ENCODE measurements around the gene RABGAP1L.

RABGAP1L gene

GRCh38 chr1:174198202-174198601, 38.9 kb downstream of the RABGAP1L start (continued):
- TF ChIP-seq ZNF362 (tag by site-specific recombination; IDR thresholded peaks at IDR 0.05) (no peak), BCL6B (tag by site-specific recombination; IDR thresholded peaks at IDR 0.05) (no peak), ZEB2 (tag by site-specific recombination; IDR thresholded peaks at IDR 0.05) (no peak), ZNF768 (tag by site-specific recombination; IDR thresholded peaks at IDR 0.05) (no peak)
- TF ChIP-seq, protein P1, sequence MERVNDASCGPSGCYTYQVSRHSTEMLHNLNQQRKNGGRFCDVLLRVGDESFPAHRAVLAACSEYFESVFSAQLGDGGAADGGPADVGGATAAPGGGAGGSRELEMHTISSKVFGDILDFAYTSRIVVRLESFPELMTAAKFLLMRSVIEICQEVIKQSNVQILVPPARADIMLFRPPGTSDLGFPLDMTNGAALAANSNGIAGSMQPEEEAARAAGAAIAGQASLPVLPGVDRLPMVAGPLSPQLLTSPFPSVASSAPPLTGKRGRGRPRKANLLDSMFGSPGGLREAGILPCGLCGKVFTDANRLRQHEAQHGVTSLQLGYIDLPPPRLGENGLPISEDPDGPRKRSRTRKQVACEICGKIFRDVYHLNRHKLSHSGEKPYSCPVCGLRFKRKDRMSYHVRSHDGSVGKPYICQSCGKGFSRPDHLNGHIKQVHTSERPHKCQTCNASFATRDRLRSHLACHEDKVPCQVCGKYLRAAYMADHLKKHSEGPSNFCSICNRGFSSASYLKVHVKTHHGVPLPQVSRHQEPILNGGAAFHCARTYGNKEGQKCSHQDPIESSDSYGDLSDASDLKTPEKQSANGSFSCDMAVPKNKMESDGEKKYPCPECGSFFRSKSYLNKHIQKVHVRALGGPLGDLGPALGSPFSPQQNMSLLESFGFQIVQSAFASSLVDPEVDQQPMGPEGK (tag by site-specific recombination; IDR thresholded peaks at IDR 0.05): no peak
- TF ChIP-seq, protein P2, sequence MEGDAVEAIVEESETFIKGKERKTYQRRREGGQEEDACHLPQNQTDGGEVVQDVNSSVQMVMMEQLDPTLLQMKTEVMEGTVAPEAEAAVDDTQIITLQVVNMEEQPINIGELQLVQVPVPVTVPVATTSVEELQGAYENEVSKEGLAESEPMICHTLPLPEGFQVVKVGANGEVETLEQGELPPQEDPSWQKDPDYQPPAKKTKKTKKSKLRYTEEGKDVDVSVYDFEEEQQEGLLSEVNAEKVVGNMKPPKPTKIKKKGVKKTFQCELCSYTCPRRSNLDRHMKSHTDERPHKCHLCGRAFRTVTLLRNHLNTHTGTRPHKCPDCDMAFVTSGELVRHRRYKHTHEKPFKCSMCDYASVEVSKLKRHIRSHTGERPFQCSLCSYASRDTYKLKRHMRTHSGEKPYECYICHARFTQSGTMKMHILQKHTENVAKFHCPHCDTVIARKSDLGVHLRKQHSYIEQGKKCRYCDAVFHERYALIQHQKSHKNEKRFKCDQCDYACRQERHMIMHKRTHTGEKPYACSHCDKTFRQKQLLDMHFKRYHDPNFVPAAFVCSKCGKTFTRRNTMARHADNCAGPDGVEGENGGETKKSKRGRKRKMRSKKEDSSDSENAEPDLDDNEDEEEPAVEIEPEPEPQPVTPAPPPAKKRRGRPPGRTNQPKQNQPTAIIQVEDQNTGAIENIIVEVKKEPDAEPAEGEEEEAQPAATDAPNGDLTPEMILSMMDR (tag by site-specific recombination; IDR thresholded peaks at IDR 0.05): no peak
- TF ChIP-seq, protein P3, sequence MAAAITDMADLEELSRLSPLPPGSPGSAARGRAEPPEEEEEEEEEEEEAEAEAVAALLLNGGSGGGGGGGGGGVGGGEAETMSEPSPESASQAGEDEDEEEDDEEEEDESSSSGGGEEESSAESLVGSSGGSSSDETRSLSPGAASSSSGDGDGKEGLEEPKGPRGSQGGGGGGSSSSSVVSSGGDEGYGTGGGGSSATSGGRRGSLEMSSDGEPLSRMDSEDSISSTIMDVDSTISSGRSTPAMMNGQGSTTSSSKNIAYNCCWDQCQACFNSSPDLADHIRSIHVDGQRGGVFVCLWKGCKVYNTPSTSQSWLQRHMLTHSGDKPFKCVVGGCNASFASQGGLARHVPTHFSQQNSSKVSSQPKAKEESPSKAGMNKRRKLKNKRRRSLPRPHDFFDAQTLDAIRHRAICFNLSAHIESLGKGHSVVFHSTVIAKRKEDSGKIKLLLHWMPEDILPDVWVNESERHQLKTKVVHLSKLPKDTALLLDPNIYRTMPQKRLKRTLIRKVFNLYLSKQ (tag by site-specific recombination; IDR thresholded peaks at IDR 0.05; ENCODE audit: borderline replicate concordance): no peak
- TF ChIP-seq, protein P4, sequence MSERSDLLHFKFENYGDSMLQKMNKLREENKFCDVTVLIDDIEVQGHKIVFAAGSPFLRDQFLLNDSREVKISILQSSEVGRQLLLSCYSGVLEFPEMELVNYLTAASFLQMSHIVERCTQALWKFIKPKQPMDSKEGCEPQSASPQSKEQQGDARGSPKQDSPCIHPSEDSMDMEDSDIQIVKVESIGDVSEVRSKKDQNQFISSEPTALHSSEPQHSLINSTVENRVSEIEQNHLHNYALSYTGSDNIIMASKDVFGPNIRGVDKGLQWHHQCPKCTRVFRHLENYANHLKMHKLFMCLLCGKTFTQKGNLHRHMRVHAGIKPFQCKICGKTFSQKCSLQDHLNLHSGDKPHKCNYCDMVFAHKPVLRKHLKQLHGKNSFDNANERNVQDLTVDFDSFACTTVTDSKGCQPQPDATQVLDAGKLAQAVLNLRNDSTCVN (tag by site-specific recombination; optimal IDR thresholded peaks at IDR 0.05): no peak

DNA sequence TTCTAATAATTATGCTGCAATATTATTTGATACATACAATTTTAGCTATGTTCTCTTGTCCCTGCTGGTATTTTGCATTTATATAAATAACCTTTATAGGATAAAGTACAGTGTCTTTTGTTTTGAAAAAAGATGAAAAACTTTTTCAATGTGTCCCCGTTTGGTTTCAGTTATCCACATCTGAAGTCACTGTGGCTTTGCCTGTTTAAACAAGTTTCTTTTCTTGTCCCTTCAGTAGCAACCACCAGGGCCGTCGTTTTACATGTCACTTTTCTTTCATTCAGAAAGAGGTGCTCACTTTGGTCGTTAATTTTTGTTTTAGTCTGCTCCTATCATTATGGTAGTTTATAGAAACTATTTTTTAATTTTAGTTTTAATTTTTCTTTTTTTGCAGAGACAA, 41.4 kb downstream of the RABGAP1L start:
- POLR2A ChIA-PET: no interaction called here
- Histone ChIP-seq H3K9me3 (ENCODE audit: control insufficient read depth, insufficient read depth, low read depth, low read length) (no peaks in the 10 kb centered on the region), H3K27ac (ENCODE audit: extremely low read depth, low read depth, low read length) (no peak overlapping the region), H3K4me1 (ENCODE audit: control insufficient read depth, insufficient read depth, low read length) (no peaks in the 10 kb centered on the region), H3K36me3 (ENCODE audit: control insufficient read depth in 2 of 2, insufficient read depth in 1 of 2, low read length in 2 of 2) (no peaks in the 10 kb centered on the region), H3K4me3 (ENCODE audit: low read depth, low read length) (no peak overlapping the region)
- no peak for TF ChIP-seq SETDB1 (IDR thresholded peaks at IDR 0.05; ENCODE audit: insufficient read length, low read length)
- no peak for TF ChIP-seq PRDM1 (tag by site-specific recombination; IDR thresholded peaks at IDR 0.05)
- TF ChIP-seq ZNF670 (tag by site-specific recombination; IDR thresholded peaks at IDR 0.05; ENCODE audit: low read depth): no peak
- TF ChIP-seq ZNF169 (tag by site-specific recombination; IDR thresholded peaks at IDR 0.05): no peak
- no peak for TF ChIP-seq ZNF561 (tag by site-specific recombination; IDR thresholded peaks at IDR 0.05; ENCODE audit: borderline replicate concordance)
- CTCF ChIA-PET: no interaction called here

- Histone ChIP-seq H3K36me3 (ENCODE audit: control insufficient read depth in 2 of 2, insufficient read depth in 1 of 2, low read length in 2 of 2) (peaks cover 0 to 4% of the 10 kb centered on the region in 2 experiments; a peak in 1 of 3 replicates), H3K4me3 (ENCODE audit: low read depth, low read length) (no peak overlapping the region), H3K9me3 (ENCODE audit: control insufficient read depth, insufficient read depth, low read depth, low read length) (no peaks in the 10 kb centered on the region), H3K4me1 (ENCODE audit: control insufficient read depth, insufficient read depth, low read length) (no peaks in the 10 kb centered on the region), H3K27ac (ENCODE audit: extremely low read depth, low read depth, low read length) (no peak overlapping the region)
- ChIA-PET POLR2A (no interaction called here), CTCF (no interaction called here)
- no peak for TF ChIP-seq ZNF621 (tag by site-specific recombination; IDR thresholded peaks at IDR 0.05)
- no peak for TF ChIP-seq ZNF76 (tag by site-specific recombination; IDR thresholded peaks at IDR 0.05; ENCODE audit: borderline replicate concordance, low read depth)
- no peak for TF ChIP-seq ZNF214 (tag by site-specific recombination; IDR thresholded peaks at IDR 0.05; ENCODE audit: borderline replicate concordance)
- no peak for TF ChIP-seq ZNF837 (tag by site-specific recombination; IDR thresholded peaks at IDR 0.05)
- no peak for TF ChIP-seq ZNF561 (tag by site-specific recombination; IDR thresholded peaks at IDR 0.05; ENCODE audit: borderline replicate concordance)
- TF ChIP-seq, protein P5, sequence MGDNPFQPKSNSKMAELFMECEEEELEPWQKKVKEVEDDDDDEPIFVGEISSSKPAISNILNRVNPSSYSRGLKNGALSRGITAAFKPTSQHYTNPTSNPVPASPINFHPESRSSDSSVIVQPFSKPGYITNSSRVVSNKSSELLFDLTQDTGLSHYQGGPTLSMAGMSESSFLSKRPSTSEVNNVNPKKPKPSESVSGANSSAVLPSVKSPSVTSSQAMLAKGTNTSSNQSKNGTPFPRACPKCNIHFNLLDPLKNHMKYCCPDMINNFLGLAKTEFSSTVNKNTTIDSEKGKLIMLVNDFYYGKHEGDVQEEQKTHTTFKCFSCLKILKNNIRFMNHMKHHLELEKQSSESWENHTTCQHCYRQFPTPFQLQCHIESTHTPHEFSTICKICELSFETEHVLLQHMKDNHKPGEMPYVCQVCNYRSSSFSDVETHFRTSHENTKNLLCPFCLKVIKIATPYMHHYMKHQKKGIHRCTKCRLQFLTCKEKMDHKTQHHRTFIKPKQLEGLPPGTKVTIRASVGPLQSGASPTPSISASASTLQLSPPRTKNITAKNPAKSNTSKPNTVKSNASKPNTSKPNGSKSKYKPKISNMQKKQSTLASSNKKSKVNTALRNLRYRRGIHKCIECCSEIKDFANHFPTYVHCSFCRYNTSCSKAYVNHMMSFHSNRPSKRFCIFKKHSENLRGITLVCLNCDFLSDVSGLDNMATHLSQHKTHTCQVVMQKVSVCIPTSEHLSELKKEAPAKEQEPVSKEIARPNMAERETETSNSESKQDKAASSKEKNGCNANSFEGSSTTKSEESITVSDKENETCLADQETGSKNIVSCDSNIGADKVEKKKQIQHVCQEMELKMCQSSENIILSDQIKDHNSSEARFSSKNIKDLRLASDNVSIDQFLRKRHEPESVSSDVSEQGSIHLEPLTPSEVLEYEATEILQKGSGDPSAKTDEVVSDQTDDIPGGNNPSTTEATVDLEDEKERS (tag by site-specific recombination; IDR thresholded peaks at IDR 0.05): no peak
- TF ChIP-seq ZNF785 (tag by site-specific recombination; IDR thresholded peaks at IDR 0.05): no peak
- no peak for TF ChIP-seq ZNF140 (tag by site-specific recombination; IDR thresholded peaks at IDR 0.05)
These were observed 45.5 kb downstream of the RABGAP1L start for GRCh38 chr1:174204697-174205308.

All from HEK293 (cell line).